HG03103 (cell line): ENCODE results near the gene ARHGEF10L.

Source experiments
- ATAC-seq: cut with Tn5 transposase; IDR thresholded peaks from one replicate; pipeline ENCODE4 v1.9.1; 2021; ENCODE audit warnings: low read depth; ENCODE audit not compliant: unreplicated experiment

The ARHGEF10L gene

GRCh38 chr1:17648457-17649145 lies 109.1 kb downstream of the ARHGEF10L start:
- ATAC-seq: no peak

- ATAC-seq: no peak
These were observed 110.0 kb downstream of the ARHGEF10L start for GRCh38 chr1:17649371-17650106.

- no peak for ATAC-seq
These were observed 113.8 kb downstream of the ARHGEF10L start for GRCh38 chr1:17653276-17653675.

- no peak for ATAC-seq
These were observed 114.3 kb downstream of the ARHGEF10L start for GRCh38 chr1:17653728-17654351.

GRCh38 chr1:17654519-17654918 lies 115.0 kb downstream of the ARHGEF10L start:
- no peak for ATAC-seq

GRCh38 chr1:17655169-17655568 lies 115.7 kb downstream of the ARHGEF10L start:
- no peak for ATAC-seq

- ATAC-seq: no peak
These were observed 116.4 kb downstream of the ARHGEF10L start for GRCh38 chr1:17655922-17656321.

- ATAC-seq: no peak
These were observed 117.9 kb downstream of the ARHGEF10L start for GRCh38 chr1:17657436-17657835.

- ATAC-seq: no peak
These were observed 119.3 kb downstream of the ARHGEF10L start for GRCh38 chr1:17658837-17659236.

GRCh38 chr1:17661546-17662157 lies 122.2 kb downstream of the ARHGEF10L start:
- ATAC-seq: no peak

GRCh38 chr1:17662296-17662695 lies 122.8 kb downstream of the ARHGEF10L start:
- no peak for ATAC-seq

- ATAC-seq: no peak
These were observed 123.3 kb downstream of the ARHGEF10L start for GRCh38 chr1:17662786-17663185.

GRCh38 chr1:17663646-17664045 lies 124.1 kb downstream of the ARHGEF10L start:
- ATAC-seq: no peak

- no peak for ATAC-seq
These were observed 124.8 kb downstream of the ARHGEF10L start for GRCh38 chr1:17664322-17664721.

GRCh38 chr1:17665054-17665453 lies 125.6 kb downstream of the ARHGEF10L start:
- no peak for ATAC-seq

GRCh38 chr1:17665950-17666720 lies 126.6 kb downstream of the ARHGEF10L start:
- ATAC-seq: no peak

GRCh38 chr1:17667641-17668040 lies 128.1 kb downstream of the ARHGEF10L start:
- ATAC-seq: no peak

- no peak for ATAC-seq
These were observed 128.7 kb downstream of the ARHGEF10L start for GRCh38 chr1:17668195-17668594.

- no peak for ATAC-seq
These were observed 129.2 kb downstream of the ARHGEF10L start for GRCh38 chr1:17668624-17669175.

GRCh38 chr1:17669305-17669704 lies 129.8 kb downstream of the ARHGEF10L start:
- no peak for ATAC-seq
